Nephron (organoid): ENCODE data around the gene MEGF6.

ENCODE experiments used
- H3K27ac Mint-ChIP-seq, 3 experiments: 2 replicates each; pipeline ENCODE4 v1.8.0; 2020; ENCODE audit warnings: mixed read lengths in 3 of 3, mild to moderate bottlenecking in 2 of 3, moderate library complexity in 1 of 3
- H3K27me3 Mint-ChIP-seq: 2 replicates; pipeline ENCODE4 v1.8.0; 2021; ENCODE audit warnings: low read depth, mild to moderate bottlenecking, moderate library complexity, mixed read lengths
- H3K36me3 Mint-ChIP-seq: 2 replicates; pipeline ENCODE4 v1.8.0; 2020; ENCODE audit warnings: low read depth, mixed read lengths
- H3K4me1 Mint-ChIP-seq: 2 replicates; pipeline ENCODE4 v1.8.0; 2020; ENCODE audit warnings: mixed read lengths
- H3K4me3 Mint-ChIP-seq, 3 experiments: 2 replicates each; pipeline ENCODE4 v1.8.0; 2020; ENCODE audit warnings: mild to moderate bottlenecking in 3 of 3, mixed read lengths in 3 of 3, moderate library complexity in 2 of 3
- H3K9me3 Mint-ChIP-seq: 2 replicates; pipeline ENCODE4 v1.8.0; 2020; ENCODE audit warnings: mixed read lengths
- TF ChIP-seq, protein P1 (sequence below), 3 experiments: fragments of 200-600 bp; sonication (generic); IDR thresholded peaks; one replicate each; pipeline ENCODE4 v1.5.0; 2021; ENCODE audit warnings: antibody characterized with exemption in 3 of 3; ENCODE audit not compliant: unreplicated experiment in 3 of 3

MEGF6 gene

DNA sequence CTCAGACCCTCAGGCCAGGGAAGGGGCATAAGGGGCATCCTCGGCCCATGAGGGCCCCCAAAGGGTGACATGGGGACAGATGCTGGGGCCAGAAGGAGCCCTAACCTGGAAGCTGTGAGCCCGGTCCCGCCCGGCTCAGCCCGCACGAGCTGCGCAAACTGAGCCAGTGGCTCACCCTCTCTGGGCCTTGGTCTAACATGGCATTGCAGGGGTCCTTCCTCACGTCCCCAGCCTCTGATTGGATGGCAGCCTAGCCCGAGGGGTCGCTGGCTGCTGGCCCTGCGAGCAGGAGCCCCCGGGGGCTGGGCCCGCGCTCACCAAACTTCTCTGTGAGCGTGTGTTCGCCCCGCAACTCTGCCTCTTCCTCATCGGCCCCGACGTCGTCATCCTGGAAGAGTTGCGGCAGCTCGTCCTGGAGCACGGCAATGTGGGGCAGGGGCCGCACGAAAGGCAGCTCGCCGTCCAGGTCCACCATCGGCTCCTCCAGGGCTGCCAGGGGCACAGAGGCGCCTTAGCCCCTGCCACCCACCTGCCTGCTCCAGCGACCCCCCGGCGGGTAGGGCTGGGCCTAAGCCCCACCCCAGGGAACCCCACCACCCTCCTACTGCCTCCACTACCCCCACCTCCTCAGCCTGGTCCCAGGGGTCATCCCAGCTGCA lies 102.4 kb downstream of the MEGF6 start:
- TF ChIP-seq, protein P1, sequence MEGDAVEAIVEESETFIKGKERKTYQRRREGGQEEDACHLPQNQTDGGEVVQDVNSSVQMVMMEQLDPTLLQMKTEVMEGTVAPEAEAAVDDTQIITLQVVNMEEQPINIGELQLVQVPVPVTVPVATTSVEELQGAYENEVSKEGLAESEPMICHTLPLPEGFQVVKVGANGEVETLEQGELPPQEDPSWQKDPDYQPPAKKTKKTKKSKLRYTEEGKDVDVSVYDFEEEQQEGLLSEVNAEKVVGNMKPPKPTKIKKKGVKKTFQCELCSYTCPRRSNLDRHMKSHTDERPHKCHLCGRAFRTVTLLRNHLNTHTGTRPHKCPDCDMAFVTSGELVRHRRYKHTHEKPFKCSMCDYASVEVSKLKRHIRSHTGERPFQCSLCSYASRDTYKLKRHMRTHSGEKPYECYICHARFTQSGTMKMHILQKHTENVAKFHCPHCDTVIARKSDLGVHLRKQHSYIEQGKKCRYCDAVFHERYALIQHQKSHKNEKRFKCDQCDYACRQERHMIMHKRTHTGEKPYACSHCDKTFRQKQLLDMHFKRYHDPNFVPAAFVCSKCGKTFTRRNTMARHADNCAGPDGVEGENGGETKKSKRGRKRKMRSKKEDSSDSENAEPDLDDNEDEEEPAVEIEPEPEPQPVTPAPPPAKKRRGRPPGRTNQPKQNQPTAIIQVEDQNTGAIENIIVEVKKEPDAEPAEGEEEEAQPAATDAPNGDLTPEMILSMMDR (IDR thresholded peaks at IDR 0.05; ENCODE audit: unreplicated experiment in 3 of 3): no peak

DNA sequence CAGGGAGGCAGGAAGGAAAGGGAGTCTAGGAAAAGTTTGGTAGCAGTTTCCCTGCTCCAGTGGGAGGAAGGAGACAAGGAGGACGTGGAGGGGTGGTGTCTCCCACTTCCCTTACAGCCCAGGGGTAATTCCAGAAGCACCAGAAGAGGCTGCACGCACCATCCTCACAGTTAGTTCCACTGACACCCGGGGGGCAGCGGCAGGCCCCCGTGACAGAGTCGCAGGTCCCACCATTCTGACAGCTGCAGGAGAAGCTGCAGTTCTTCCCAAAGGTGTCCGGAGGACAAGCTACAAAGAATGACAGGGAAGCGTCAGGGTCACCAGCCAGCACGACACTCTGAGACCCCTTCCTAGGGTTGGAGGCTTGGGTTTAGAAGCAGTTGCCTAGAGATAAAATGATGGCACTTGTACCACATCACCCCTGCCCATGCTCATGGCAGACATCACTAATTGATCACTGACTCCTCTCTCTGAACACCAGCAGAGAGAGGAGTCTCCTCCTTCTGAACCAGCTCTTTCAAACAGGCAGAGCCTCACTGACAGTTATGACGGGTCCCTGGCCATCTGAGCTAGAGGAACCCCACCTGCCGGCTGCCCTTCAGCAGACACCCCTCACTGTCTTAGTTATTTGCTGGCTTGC lies 103.6 kb downstream of the MEGF6 start:
- Mint-ChIP-seq H3K9me3 (no peaks in the 10 kb centered on the region), H3K4me1 (no peaks in the 10 kb centered on the region), H3K36me3 (peaks cover 4% of the 10 kb centered on the region), H3K4me3 (no peak overlapping the region), H3K27ac (no peak overlapping the region), H3K27me3 (no peaks in the 10 kb centered on the region)
- TF ChIP-seq, protein P1 (IDR thresholded peaks at IDR 0.05; ENCODE audit: unreplicated experiment in 3 of 3): no peak

More for the DNA sequence above, 102.4 kb downstream of the MEGF6 start:
- Mint-ChIP-seq H3K27ac (no peak overlapping the region), H3K4me1 (no peaks in the 10 kb centered on the region), H3K36me3 (peaks cover 4% of the 10 kb centered on the region), H3K27me3 (no peaks in the 10 kb centered on the region), H3K4me3 (no peak overlapping the region), H3K9me3 (no peaks in the 10 kb centered on the region)

DNA sequence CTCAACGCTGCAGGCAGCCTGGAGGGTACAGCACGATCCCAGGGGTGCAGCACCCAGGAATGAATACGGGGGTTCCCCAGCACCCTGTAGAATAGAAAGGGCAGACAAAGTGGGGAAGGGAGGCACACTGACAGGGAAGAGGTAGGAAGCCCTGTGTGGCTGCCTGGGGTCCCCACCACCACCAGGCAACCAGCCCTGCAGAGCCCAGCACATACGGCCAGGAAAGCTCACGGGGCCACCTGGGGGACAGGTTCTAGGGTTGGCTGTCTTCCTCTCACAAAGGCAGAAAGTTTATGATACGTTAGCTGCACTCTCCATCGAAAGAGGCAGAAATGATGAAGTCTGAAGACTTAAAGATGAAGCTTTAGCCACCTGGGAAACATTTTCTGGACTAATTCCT lies 104.4 kb downstream of the MEGF6 start:
- no peaks in the 10 kb centered on the region for H3K9me3 Mint-ChIP-seq
- H3K4me1 Mint-ChIP-seq: no peaks in the 10 kb centered on the region
- H3K27ac Mint-ChIP-seq: no peak overlapping the region
- TF ChIP-seq, protein P1 (IDR thresholded peaks at IDR 0.05; ENCODE audit: unreplicated experiment in 3 of 3): no peak
- H3K36me3 Mint-ChIP-seq: no peaks in the 10 kb centered on the region
- no peak overlapping the region for H3K4me3 Mint-ChIP-seq
- H3K27me3 Mint-ChIP-seq: no peaks in the 10 kb centered on the region

DNA sequence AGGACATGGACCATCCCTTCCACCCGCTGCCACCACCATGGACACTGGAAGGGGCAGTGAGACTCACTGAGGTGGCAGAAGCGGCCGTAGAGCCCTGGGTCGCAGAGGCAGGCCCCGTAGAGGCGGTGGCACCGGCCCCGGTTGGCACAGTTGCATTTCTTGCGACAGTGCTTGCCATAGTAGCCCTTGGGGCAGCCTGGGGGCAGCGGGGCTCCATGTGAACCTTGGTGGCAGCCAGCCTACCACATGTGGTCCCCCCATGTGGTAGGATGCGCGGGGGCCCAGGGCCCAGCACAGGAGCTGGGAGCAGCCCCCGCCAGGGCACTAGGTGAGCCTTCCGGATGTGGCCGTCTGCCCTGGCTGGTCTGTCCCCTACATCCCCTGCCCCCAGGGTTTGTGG lies 105.3 kb downstream of the MEGF6 start:
- no peak overlapping the region for H3K4me3 Mint-ChIP-seq
- no peaks in the 10 kb centered on the region for H3K27me3 Mint-ChIP-seq
- H3K9me3 Mint-ChIP-seq: no peaks in the 10 kb centered on the region
- TF ChIP-seq, protein P1 (IDR thresholded peaks at IDR 0.05; ENCODE audit: unreplicated experiment in 3 of 3): no peak
- H3K36me3 Mint-ChIP-seq: no peaks in the 10 kb centered on the region
- H3K27ac Mint-ChIP-seq: no peak overlapping the region
- no peaks in the 10 kb centered on the region for H3K4me1 Mint-ChIP-seq

DNA sequence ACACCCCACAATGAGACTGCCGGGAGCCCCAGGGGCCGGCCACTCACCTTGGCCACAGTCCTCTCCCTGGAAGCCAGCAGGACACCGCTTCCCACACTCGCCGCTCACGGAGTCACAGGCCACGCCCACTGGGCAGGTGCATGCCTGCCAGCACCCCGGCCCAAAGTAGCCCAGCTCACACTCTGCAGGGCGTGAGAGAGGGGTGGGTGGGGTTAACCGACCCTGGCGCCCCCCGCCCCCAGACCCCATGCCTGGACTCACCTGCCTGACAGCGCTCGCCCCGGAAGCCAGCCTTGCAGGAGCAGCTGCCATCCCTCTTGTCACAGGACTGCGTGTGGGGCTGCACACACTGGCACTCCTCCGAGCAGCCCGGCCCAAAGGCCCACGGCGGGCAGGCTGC lies 106.1 kb downstream of the MEGF6 start:
- Mint-ChIP-seq H3K4me1 (no peaks in the 10 kb centered on the region), H3K9me3 (no peaks in the 10 kb centered on the region), H3K27me3 (no peaks in the 10 kb centered on the region), H3K36me3 (no peaks in the 10 kb centered on the region), H3K4me3 (no peak overlapping the region), H3K27ac (no peak overlapping the region)
- TF ChIP-seq, protein P1 (IDR thresholded peaks at IDR 0.05; ENCODE audit: unreplicated experiment in 3 of 3): no peak

DNA sequence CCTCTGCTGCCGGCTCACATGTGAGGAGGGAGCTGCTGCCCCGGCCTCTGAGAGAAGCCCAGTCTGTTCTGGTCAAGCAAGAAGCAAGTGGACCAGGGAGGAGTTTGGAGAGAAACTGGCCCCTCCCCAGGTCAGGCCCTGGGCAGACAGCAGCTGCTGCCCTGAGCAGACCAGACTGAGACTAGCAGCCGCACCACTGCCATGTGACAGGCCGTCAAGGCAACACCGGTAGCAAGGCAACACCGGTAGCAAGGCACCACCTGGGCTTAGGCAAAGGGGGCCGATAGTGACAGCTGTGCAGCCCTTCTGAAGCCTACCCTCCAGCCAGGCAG lies 106.5 kb downstream of the MEGF6 start:
- Mint-ChIP-seq H3K4me3 (no peak overlapping the region), H3K36me3 (no peaks in the 10 kb centered on the region), H3K9me3 (no peaks in the 10 kb centered on the region), H3K4me1 (no peaks in the 10 kb centered on the region), H3K27me3 (no peaks in the 10 kb centered on the region), H3K27ac (no peak overlapping the region)
- TF ChIP-seq, protein P1 (IDR thresholded peaks at IDR 0.05; ENCODE audit: unreplicated experiment in 3 of 3): no peak
